ENCODE results near the gene ABCB10. TPM values are rescaled to one million over a fixed set of nuclear protein-coding genes. Genes with fewer than 3 reads are reported as not detected.
"Not testable (repeated sequence)": the region's sequence is repeated elsewhere in the genome, so short reads cannot be mapped to it uniquely, and the experiment has no call there.

The ABCB10 gene
- total RNA-seq, 2 experiments from 2014 or later = 30.7 to 32.1 TPM

DNA sequence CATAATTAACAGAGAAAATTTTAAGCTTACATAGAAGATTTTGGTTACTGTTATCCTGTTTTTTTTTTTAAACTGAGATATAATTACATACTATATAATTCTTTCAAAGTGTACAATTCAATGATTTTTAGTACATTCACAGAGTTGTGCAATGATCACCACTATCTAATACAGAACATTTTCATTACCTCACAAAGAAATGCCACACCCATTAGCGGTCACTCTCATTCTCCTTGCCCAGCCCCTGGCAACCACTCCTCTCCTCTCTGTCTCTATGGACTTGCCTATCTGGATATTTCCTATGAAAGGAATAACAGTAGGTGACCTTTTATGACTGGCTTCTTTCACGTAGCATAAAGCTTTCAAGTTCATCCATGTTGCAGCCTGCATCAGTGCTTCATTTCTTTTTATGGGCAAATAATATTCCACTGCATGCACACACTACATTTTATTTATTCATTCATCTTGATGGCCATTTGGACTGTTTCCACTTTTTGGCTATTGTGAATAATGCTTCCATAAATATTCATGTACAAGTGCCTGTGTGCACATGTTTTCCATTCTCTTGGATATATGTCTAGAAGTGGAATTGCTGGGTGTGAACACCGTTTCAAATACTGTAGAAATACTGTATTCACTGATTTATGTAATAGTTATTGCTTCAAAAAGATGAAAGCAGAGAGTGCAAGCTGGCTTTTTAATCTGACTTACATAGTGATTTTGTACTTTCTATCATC, 40.9 kb upstream of the ABCB10 start:
- DNase-seq = no peak
- no peak for ATAC-seq
- POLR2A ChIA-PET = no interaction called here
- intact Hi-C loops (cut with micrococcal nuclease) = no loop called here
- Mint-ChIP-seq H3K36me3 (ENCODE audit: low read depth) (peaks cover 40% of the 10 kb centered on the region), H3K4me3 (no peak overlapping the region), H3K4me1 (ENCODE audit: low read depth) (peaks cover 27% of the 10 kb centered on the region), H3K27me3 (no peaks in the 10 kb centered on the region), H3K9me3 (no peaks in the 10 kb centered on the region), H3K27ac (no peak overlapping the region)
- CTCF ChIA-PET = no interaction called here
- TF ChIP-seq, protein P1, sequence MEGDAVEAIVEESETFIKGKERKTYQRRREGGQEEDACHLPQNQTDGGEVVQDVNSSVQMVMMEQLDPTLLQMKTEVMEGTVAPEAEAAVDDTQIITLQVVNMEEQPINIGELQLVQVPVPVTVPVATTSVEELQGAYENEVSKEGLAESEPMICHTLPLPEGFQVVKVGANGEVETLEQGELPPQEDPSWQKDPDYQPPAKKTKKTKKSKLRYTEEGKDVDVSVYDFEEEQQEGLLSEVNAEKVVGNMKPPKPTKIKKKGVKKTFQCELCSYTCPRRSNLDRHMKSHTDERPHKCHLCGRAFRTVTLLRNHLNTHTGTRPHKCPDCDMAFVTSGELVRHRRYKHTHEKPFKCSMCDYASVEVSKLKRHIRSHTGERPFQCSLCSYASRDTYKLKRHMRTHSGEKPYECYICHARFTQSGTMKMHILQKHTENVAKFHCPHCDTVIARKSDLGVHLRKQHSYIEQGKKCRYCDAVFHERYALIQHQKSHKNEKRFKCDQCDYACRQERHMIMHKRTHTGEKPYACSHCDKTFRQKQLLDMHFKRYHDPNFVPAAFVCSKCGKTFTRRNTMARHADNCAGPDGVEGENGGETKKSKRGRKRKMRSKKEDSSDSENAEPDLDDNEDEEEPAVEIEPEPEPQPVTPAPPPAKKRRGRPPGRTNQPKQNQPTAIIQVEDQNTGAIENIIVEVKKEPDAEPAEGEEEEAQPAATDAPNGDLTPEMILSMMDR (IDR thresholded peaks at IDR 0.05) = no peak

DNA sequence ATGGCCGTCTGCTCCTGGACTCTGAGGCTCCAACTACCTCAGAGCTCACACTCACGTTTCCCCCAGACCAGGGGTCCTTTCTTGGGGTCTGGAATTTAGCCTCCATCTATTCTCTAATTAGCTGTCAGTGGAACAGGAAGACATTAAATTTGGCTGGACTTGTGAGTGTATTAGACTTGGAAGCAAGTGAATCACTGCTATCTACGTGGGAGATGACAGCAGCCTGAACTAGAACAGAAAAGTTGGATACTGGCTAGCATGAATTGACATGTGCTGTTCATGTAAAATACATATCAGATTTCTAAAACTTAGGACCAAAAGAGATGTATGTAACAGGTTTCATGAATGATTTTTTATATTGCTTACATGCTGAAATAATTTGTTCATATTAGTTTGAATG, 39.4 kb upstream of the ABCB10 start:
- Mint-ChIP-seq H3K27me3 (no peaks in the 10 kb centered on the region), H3K4me1 (ENCODE audit: low read depth) (peaks cover 27% of the 10 kb centered on the region), H3K27ac (no peak overlapping the region), H3K4me3 (no peak overlapping the region), H3K36me3 (ENCODE audit: low read depth) (peaks cover 48% of the 10 kb centered on the region), H3K9me3 (no peaks in the 10 kb centered on the region)
- DNase-seq (no peak), ATAC-seq (no peak)
- TF ChIP-seq, protein P1 (IDR thresholded peaks at IDR 0.05) = no peak
- intact Hi-C loops (cut with micrococcal nuclease) = no loop called here
- CTCF ChIA-PET = no interaction called here
- POLR2A ChIA-PET = interaction anchor here (0.7 to 0.9 kb wide), 2 partner anchors 16 to 26 kb away, joined by 3 read pairs; no protein-coding TSS in a partner anchor

DNA sequence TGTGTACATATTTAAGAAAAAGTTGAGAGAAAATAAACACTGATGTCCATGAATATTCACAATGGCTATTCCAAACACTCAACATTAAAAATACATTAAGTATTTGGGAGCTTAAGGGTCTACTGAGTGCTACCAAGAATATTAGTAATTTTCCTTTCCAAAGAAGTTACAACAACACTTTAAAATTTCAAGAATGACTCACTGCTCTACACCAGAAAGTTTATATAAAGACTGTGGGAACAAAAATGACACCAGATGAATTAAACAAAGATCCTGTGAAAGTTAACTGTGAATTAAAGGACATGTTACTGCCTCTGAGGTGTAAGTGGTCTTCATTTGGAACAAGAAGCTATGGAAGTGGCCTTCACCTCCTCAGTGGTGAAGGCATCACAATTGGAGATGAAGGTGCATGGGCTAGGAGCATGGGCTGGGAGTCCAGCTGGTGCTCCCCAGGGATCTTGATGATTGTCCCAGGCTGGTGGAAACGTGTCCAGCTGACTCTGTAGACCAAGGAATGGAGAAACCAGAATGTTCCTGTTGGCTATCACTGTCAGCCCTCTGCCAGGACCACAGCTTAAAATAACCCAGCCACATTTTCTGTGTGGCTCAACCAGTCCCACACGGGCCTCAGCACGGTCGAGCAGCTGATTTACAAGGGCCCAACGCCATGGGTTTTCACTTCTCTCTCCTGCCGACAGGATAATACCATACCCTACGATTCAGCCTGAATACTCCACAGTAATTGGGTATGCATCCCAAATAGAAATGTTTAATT, 38.6 kb upstream of the ABCB10 start:
- TF ChIP-seq, protein P1 (IDR thresholded peaks at IDR 0.05) = no peak
- Mint-ChIP-seq H3K4me1 (ENCODE audit: low read depth) (peaks cover 27% of the 10 kb centered on the region), H3K36me3 (ENCODE audit: low read depth) (peaks cover 42% of the 10 kb centered on the region), H3K4me3 (no peak overlapping the region), H3K9me3 (no peaks in the 10 kb centered on the region), H3K27ac (peak overlapping the region; percentile 14), H3K27me3 (no peaks in the 10 kb centered on the region)
- ChIA-PET POLR2A (interaction anchor here (0.9 to 1.0 kb wide), 2 partner anchors 27 to 39 kb away, joined by 3 to 4 read pairs; no protein-coding TSS in a partner anchor), CTCF (interaction anchor here (1.4 kb wide), 1 partner anchor 64 kb away, joined by 3 read pairs; no protein-coding TSS in a partner anchor)
- ATAC-seq (no peak), DNase-seq (no peak)
- intact Hi-C loops (cut with micrococcal nuclease) = no loop called here

DNA sequence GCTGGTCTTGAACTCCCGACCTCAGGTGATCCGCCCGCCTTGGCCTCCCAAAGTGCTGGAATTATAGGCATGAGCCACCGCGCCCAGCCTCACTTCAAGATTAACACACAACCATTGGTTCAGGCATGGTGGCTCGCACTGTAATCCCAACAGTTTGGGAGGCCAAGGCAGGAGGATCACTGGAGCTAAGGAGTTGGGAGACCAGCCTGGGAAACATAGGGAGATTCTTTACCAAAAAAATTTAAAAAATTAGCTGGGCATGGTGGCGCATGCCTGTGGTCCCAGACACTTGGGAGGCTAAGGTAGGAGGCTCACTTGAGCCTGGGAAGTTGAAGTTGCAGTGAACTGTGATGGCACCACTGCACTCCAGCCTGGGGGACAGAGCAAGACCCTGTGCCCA, 37.4 kb upstream of the ABCB10 start:
- ATAC-seq; H3K4me3 Mint-ChIP-seq; CTCF ChIA-PET; H3K27me3 Mint-ChIP-seq; H3K9me3 Mint-ChIP-seq; intact Hi-C loops (cut with micrococcal nuclease); DNase-seq: not testable (repeated sequence)
- Mint-ChIP-seq H3K4me1 (ENCODE audit: low read depth) (peaks cover 24% of the 10 kb centered on the region), H3K27ac (peak overlapping the region; percentile 42), H3K36me3 (ENCODE audit: low read depth) (peaks cover 33% of the 10 kb centered on the region)
- POLR2A ChIA-PET = interaction anchor here (1.0 kb wide), 1 partner anchor 40 kb away, joined by 3 read pairs; no protein-coding TSS in a partner anchor

GRCh38 chr1:229594227-229595008, 35.9 kb upstream of the ABCB10 start:
- ChIA-PET CTCF (no interaction called here), POLR2A (interaction anchor here (1.6 kb wide), 1 partner anchor 35 kb away, joined by 6 read pairs; the partner anchor contains the start of gene ABCB10)
- no peak overlapping the region for H3K27ac Mint-ChIP-seq
- no peaks in the 10 kb centered on the region for H3K27me3 Mint-ChIP-seq
- no peak overlapping the region for H3K4me3 Mint-ChIP-seq
- no peak for ATAC-seq
- H3K4me1 Mint-ChIP-seq (ENCODE audit: low read depth) = peaks cover 20% of the 10 kb centered on the region
- intact Hi-C loops (cut with micrococcal nuclease) = no loop called here
- peaks cover 28% of the 10 kb centered on the region for H3K36me3 Mint-ChIP-seq (ENCODE audit: low read depth)
- H3K9me3 Mint-ChIP-seq = no peaks in the 10 kb centered on the region
- TF ChIP-seq, protein P1 (IDR thresholded peaks at IDR 0.05) = no peak
- DNase-seq = no peak

Measured in activated CD8-positive, alpha-beta T cell treated with anti-CD3 and anti-CD28 coated beads for 36 hours (primary cell).